GM10266 (cell line): ENCODE data around the gene RPTOR.
"Not testable (repeated sequence)": the region's sequence is repeated elsewhere in the genome, so short reads cannot be mapped to it uniquely, and the experiment has no call there.

Experiments used
- DNase-seq: peaks from one replicate; pipeline ENCODE4 v3.0.0; 2012; ENCODE audit errors: extremely low spot score
- CTCF ChIP-seq: IDR thresholded peaks from 2 replicates; pipeline ENCODE4 v1.5.1; 2012; ENCODE audit warnings: mild to moderate bottlenecking, low read depth; ENCODE audit not compliant: control insufficient read depth, insufficient read depth; ENCODE audit errors: missing control alignments

Gene RPTOR

GRCh38 chr17:80568246-80568645 is 23.6 kb downstream of the RPTOR start:
- no peak for DNase-seq
- TF ChIP-seq CTCF = no peak

- no peak for DNase-seq
Measured at GRCh38 chr17:80569924-80570323, 25.3 kb downstream of the RPTOR start.

GRCh38 chr17:80573701-80574100 is 29.1 kb downstream of the RPTOR start:
- no peak for TF ChIP-seq CTCF
- DNase-seq = no peak

More at GRCh38 chr17:80569924-80570323, 25.3 kb downstream of the RPTOR start:
- TF ChIP-seq CTCF = no peak

- no peak for TF ChIP-seq CTCF
- no peak for DNase-seq
Measured at GRCh38 chr17:80574496-80574895, 29.9 kb downstream of the RPTOR start.

GRCh38 chr17:80575057-80575875 is 30.6 kb downstream of the RPTOR start:
- DNase-seq = peak; percentile 89
- peak; percentile 100 for TF ChIP-seq CTCF

GRCh38 chr17:80577876-80578570 is 33.4 kb downstream of the RPTOR start:
- TF ChIP-seq CTCF = no peak
- DNase-seq = no peak

- not testable (repeated sequence) for DNase-seq
Measured at GRCh38 chr17:80578668-80579388, 34.2 kb downstream of the RPTOR start.
